ENCODE data around the gene RBM24.

- TF ChIP-seq, protein P1, sequence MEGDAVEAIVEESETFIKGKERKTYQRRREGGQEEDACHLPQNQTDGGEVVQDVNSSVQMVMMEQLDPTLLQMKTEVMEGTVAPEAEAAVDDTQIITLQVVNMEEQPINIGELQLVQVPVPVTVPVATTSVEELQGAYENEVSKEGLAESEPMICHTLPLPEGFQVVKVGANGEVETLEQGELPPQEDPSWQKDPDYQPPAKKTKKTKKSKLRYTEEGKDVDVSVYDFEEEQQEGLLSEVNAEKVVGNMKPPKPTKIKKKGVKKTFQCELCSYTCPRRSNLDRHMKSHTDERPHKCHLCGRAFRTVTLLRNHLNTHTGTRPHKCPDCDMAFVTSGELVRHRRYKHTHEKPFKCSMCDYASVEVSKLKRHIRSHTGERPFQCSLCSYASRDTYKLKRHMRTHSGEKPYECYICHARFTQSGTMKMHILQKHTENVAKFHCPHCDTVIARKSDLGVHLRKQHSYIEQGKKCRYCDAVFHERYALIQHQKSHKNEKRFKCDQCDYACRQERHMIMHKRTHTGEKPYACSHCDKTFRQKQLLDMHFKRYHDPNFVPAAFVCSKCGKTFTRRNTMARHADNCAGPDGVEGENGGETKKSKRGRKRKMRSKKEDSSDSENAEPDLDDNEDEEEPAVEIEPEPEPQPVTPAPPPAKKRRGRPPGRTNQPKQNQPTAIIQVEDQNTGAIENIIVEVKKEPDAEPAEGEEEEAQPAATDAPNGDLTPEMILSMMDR (IDR thresholded peaks at IDR 0.05) = no peak
- TF ChIP-seq POLR2A (IDR thresholded peaks at IDR 0.05) = no peak
Observed at GRCh38 chr6:17334265-17334664, 53.1 kb downstream of the RBM24 start.

All from thyroid gland (tissue), 4 donors.